Spleen (tissue), 7 donors: Measurements from ENCODE around the gene SKIC3.

ENCODE experiments used
- CTCF ChIP-seq, 11 experiments: fragments of 200-600 bp in 7 of 11; fragments of 450-650 bp in 4 of 11; sonication (generic) in 4 of 11; IDR thresholded peaks in 8 of 11; conservative IDR thresholded peaks in 3 of 11; 1 replicate in 7 of 11; 2 replicates in 4 of 11; pipeline versions ENCODE4 v1.4.0 to v1.8.0; 2016 to 2021; ENCODE audit warnings: antibody characterized with exemption in 11 of 11, inconsistent platforms in 4 of 11, mild to moderate bottlenecking in 1 of 11
- POLR2AphosphoS5 ChIP-seq, 3 donors: sonication (generic); formaldehyde crosslinking; IDR thresholded peaks; one replicate each; pipeline ENCODE4 v1.5.1; 2017; ENCODE audit warnings: antibody characterized with exemption in 3 of 3
- donor health status: DM: no; HTN: no; CAD: no; lungs with moderate emphysema.
- donor health status: DM: no; HTN: no; CAD: no.
- donor health status: DM: no; HTN: no; CAD: no.

DNA sequence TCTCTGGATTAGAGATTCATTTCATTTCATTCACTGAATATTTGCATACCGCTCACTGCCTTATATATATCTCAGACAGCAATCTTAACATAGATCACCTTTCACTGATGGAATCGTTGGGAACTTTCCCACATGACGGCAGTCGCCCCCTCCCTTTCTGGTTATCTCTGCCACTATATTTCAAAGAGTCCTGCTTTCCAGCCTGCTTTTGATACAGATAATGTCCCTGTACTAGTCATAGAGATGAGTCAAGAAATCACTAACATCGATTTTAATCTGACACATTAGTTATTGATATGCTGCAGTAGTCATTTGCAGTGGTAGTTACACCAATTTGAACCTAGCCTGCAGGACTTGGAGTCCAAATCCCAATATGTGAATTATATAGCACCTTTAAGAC, 8.6 kb upstream of the SKIC3 start:
- TF ChIP-seq CTCF (IDR thresholded peaks at IDR 0.05 in 8 of 11, conservative IDR thresholded peaks at IDR 0.05 in 3 of 11) = no peak
- no peak for TF ChIP-seq POLR2AphosphoS5 (IDR thresholded peaks at IDR 0.05)
